ENCODE measurements around the gene NUAK1. TPM values are rescaled to one million over a fixed set of nuclear protein-coding genes. Genes with fewer than 3 reads are reported as not detected.

The NUAK1 gene
- total RNA-seq, 1 experiment from 2014 or later = 7.9 TPM

GRCh38 chr12:106088811-106089485, 49.8 kb downstream of the NUAK1 start:
- H3K27me3 ChIP-seq (ENCODE audit: insufficient read depth, low read depth) = no peaks in the 10 kb centered on the region
- peaks cover 4% of the 10 kb centered on the region; the same call in 1 of the 2 replicates for H3F3A ChIP-seq (ENCODE audit: insufficient read depth, low read depth)
- ChIA-PET POLR2A (ENCODE audit: unreplicated experiment) (no interaction called here), CTCF (no interaction called here)
- H3K9me3 ChIP-seq (ENCODE audit: insufficient read depth, low read depth) = no peaks in the 10 kb centered on the region
- no peak overlapping the region for H3K4me2 ChIP-seq
- intact Hi-C loops (cut with micrococcal nuclease; ENCODE audit: unreplicated experiment) = no loop called here
- no peak overlapping the region for H3K27ac ChIP-seq
- no peak overlapping the region for H3K4me3 ChIP-seq
- no peaks in the 10 kb centered on the region for H3K79me2 ChIP-seq (ENCODE audit: low read depth)
- DNase-seq = no peak
- H2AFZ ChIP-seq = no peak overlapping the region
- H3K36me3 ChIP-seq (ENCODE audit: low read depth) = 0 out of 2 replicates have a peak, but pooled peaks cover 8% of the 10 kb centered on the region
- BruUV-seq (replicated peaks) = no TSS peak
- peaks cover 4% of the 10 kb centered on the region; the same call in 1 of the 2 replicates for H4K20me1 ChIP-seq (ENCODE audit: insufficient read depth)
- TF ChIP-seq EZH2 (IDR thresholded peaks at IDR 0.05; ENCODE audit: low read depth) = no peak
- TF ChIP-seq, protein P1, sequence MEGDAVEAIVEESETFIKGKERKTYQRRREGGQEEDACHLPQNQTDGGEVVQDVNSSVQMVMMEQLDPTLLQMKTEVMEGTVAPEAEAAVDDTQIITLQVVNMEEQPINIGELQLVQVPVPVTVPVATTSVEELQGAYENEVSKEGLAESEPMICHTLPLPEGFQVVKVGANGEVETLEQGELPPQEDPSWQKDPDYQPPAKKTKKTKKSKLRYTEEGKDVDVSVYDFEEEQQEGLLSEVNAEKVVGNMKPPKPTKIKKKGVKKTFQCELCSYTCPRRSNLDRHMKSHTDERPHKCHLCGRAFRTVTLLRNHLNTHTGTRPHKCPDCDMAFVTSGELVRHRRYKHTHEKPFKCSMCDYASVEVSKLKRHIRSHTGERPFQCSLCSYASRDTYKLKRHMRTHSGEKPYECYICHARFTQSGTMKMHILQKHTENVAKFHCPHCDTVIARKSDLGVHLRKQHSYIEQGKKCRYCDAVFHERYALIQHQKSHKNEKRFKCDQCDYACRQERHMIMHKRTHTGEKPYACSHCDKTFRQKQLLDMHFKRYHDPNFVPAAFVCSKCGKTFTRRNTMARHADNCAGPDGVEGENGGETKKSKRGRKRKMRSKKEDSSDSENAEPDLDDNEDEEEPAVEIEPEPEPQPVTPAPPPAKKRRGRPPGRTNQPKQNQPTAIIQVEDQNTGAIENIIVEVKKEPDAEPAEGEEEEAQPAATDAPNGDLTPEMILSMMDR (conservative IDR thresholded peaks at IDR 0.05) = no peak
- H3K4me1 ChIP-seq (replicated peaks; ENCODE audit: insufficient read depth) = no peaks in the 10 kb centered on the region
- no peaks in the 10 kb centered on the region for H3K9me2 ChIP-seq (ENCODE audit: insufficient read depth)

GRCh38 chr12:106088246-106088808, 50.4 kb downstream of the NUAK1 start:
- intact Hi-C loops (cut with micrococcal nuclease; ENCODE audit: unreplicated experiment) = no loop called here

DNA sequence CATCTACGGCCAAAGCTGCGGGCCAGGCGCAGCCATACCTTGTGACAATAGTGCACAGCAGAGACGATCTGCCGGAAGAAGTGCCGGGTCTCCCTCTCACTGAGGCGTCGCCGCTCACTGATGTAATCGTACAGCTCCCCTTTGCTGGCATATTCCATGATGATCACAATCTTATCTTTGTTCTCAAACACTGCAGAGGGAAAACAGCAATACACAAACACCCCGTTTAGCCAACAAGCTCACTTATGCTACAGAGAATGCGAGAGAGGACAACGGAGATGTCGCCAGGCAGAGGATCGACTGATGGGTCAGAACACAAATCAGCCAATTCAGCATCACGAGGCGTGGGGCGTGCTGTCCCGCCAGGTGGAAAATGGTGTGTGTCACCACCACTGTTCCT, 52.1 kb downstream of the NUAK1 start:
- Histone ChIP-seq H3K36me3 (ENCODE audit: low read depth) (peaks cover 16% of the 10 kb centered on the region), H3K4me2 (no peak overlapping the region), H3F3A (ENCODE audit: insufficient read depth, low read depth) (peaks cover 4% of the 10 kb centered on the region; the same call in 1 of the 2 replicates), H3K9me2 (ENCODE audit: insufficient read depth) (no peaks in the 10 kb centered on the region), H3K4me1 (replicated peaks; ENCODE audit: insufficient read depth) (no peaks in the 10 kb centered on the region), H3K4me3 (no peak overlapping the region), H3K27me3 (ENCODE audit: insufficient read depth, low read depth) (no peaks in the 10 kb centered on the region), H3K9me3 (ENCODE audit: insufficient read depth, low read depth) (no peaks in the 10 kb centered on the region), H4K20me1 (ENCODE audit: insufficient read depth) (peaks cover 4% of the 10 kb centered on the region; the same call in 1 of the 2 replicates), H3K79me2 (ENCODE audit: low read depth) (no peaks in the 10 kb centered on the region), H3K27ac (no peak overlapping the region), H2AFZ (no peak overlapping the region)
- no peak for DNase-seq
- intact Hi-C loops (cut with micrococcal nuclease; ENCODE audit: unreplicated experiment) = no loop called here
- POLR2A ChIA-PET (ENCODE audit: unreplicated experiment) = no interaction called here
- CTCF ChIA-PET = no interaction called here
- TF ChIP-seq, protein P1 (conservative IDR thresholded peaks at IDR 0.05) = no peak
- no peak for TF ChIP-seq EZH2 (IDR thresholded peaks at IDR 0.05; ENCODE audit: low read depth)
- no TSS peak for BruUV-seq (replicated peaks)

More at GRCh38 chr12:106088246-106088808, 50.4 kb downstream of the NUAK1 start:
- Histone ChIP-seq H3K9me3 (ENCODE audit: insufficient read depth, low read depth) (no peaks in the 10 kb centered on the region), H2AFZ (no peak overlapping the region), H3K27me3 (ENCODE audit: insufficient read depth, low read depth) (no peaks in the 10 kb centered on the region), H3K4me3 (no peak overlapping the region), H3K4me2 (no peak overlapping the region), H3K9me2 (ENCODE audit: insufficient read depth) (no peaks in the 10 kb centered on the region), H3K4me1 (replicated peaks; ENCODE audit: insufficient read depth) (no peaks in the 10 kb centered on the region), H3K79me2 (ENCODE audit: low read depth) (no peaks in the 10 kb centered on the region), H3F3A (ENCODE audit: insufficient read depth, low read depth) (peaks cover 4% of the 10 kb centered on the region; the same call in 1 of the 2 replicates), H4K20me1 (ENCODE audit: insufficient read depth) (peaks cover 4% of the 10 kb centered on the region; the same call in 1 of the 2 replicates), H3K36me3 (ENCODE audit: low read depth) (peaks cover 14% of the 10 kb centered on the region), H3K27ac (no peak overlapping the region)
- DNase-seq = no peak
- CTCF ChIA-PET = no interaction called here
- POLR2A ChIA-PET (ENCODE audit: unreplicated experiment) = no interaction called here
- TF ChIP-seq, protein P1 (conservative IDR thresholded peaks at IDR 0.05) = no peak
- no peak for TF ChIP-seq EZH2 (IDR thresholded peaks at IDR 0.05; ENCODE audit: low read depth)
- BruUV-seq (replicated peaks) = no TSS peak
